Effector CD8-positive, alpha-beta T cell (primary cell): ENCODE data around the gene TCTN2.

Experiments used
- DNase-seq: peaks from one replicate; lab custom pipeline; 2025; lab: John Stamatoyannopoulos, UW

The TCTN2 gene

DNA sequence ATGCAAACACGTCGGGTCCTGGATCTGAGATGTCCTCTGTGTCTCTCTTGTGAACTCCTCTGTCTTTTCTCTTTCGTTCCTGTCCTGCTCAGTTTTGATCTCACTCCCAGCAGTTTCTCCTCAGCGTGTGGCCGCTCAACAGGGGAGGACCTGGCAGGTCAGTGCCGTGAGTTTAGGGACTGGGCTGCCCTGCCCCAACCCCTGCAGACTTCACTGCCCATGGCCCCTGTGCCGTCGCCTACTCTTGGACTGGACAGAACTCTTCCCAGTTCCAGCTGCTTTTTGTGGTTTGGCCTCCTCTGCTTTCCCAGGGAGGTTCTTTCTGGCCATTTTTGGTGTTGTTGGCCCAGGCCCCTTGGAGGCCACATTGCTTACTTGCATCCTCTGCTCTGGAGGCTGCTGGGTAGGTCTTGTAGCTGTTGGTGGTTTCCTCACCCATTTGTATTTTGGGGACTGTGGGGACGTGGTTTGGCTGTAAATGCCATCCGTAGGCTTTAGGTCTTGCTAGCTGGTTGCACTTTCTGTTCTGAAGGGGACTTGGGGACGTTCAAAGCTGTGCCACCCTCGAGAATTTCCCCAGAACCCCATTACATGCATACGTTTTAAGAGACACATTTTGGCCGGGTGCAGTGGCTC lies 71.1 kb downstream of the TCTN2 start:
- no peak for DNase-seq

DNA sequence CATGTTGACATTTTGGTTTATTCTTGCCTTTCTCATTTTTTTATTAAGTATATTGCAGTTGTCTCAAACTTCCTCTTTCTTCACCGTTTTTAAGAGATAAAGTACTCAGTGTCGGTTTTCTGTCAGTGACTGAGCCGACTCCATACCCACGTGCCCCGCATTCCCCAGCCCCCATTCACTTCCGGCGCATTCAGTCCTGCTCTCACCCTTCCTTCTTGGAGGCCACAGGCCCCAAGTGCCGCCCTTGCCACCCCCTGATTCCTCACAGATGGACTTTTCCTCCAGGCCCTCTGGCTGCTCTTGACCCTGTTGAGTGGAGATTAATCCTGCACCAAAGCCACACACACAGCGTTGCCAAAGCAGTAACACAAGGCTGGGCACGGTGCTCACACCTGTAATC lies 72.1 kb downstream of the TCTN2 start:
- no peak for DNase-seq

DNA sequence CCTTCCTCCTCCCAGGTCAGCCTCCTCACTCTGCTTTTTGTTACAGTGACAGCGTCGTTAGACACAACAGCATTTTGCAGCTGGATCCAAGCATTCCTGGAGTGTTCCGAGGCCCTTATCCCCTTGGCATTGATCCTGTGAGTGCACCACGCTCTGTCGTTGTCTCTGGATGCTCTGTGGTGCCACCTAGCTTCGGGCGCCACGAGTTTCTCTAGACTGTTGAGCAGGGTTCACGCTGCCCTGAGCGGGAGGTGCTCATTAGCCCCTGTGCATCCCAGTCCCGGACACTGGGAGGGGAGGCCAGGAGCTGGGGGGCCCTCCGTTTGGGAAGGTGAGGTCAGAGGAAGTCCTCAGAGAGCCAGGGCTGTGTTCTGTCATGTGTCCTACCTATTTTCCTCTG lies 73.9 kb downstream of the TCTN2 start:
- DNase-seq = no peak

DNA sequence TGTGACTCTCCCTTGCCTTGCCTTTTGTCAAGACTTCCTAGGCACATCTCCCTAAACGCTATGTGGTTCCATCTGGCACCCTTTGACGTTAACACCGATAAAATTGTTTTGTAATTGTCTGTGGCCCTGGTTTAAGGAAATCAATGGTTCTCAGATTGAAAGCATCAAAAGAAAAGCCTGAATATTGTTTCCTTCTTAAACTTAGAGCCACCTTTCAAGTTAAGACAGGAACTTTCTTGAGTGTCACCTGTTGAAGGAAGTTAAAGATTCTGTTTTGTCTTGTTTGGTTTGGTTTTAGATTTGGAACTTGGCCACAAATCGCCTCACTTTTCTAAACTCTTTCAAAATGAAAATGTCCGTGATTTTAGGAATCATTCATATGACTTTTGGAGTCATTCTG lies 76.4 kb downstream of the TCTN2 start:
- DNase-seq = no peak

DNA sequence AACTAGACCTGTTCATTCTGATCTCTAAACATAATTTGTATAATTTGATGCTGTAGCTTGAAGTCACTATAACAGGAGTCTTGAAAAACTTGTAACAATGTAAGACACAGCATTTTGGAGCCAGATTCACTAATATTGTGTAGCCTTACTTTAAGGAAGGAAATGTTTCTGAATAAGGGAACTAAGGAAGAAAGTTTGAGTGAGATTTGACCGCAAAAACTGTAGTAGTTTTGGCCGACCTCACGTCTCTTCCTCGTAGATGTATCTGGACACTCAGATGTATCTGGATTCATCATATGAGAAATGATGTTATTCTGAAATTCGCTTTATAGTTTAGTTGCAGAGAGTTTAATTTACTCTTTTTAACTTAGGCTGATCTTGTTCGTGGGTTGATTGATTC lies 77.2 kb downstream of the TCTN2 start:
- DNase-seq = no peak

DNA sequence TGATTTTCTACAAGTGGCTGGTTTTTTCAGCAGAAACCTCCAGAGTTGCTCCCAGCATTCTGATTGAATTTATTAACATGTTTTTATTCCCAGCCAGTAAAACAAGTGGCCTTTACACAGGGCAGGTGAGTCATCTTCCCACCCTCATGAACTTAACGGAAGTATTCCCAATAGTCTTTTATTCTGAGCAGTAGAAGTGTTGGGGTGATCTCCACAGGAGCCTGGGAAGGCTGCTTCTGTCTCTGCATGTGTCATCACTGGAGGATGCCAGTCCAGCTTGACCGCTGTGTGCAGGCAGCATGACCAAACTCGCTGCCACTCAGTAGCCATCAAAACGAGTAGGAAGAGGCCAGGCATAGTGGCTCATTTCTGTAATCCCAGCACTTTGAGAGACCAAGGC lies 77.7 kb downstream of the TCTN2 start:
- DNase-seq = no peak

DNA sequence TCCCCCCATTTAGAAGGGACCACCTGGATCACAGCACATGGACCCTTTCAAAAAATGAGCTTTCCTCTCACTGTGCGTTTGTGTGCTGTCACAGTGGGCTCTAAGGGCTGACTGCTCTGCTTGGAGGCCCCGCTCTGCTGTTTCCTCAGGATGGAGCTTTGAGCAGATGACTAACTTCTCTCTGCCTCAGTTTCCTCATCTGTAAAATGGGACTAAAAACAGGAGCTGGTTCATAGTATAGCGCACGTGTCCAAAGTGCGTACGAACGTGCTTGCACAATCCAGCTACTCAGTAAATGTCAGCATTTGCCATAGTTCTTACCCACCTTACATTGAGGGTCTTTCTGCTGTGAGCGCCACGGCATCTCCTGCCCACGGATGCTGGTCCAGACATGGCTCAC lies 78.4 kb downstream of the TCTN2 start:
- DNase-seq = no peak

DNA sequence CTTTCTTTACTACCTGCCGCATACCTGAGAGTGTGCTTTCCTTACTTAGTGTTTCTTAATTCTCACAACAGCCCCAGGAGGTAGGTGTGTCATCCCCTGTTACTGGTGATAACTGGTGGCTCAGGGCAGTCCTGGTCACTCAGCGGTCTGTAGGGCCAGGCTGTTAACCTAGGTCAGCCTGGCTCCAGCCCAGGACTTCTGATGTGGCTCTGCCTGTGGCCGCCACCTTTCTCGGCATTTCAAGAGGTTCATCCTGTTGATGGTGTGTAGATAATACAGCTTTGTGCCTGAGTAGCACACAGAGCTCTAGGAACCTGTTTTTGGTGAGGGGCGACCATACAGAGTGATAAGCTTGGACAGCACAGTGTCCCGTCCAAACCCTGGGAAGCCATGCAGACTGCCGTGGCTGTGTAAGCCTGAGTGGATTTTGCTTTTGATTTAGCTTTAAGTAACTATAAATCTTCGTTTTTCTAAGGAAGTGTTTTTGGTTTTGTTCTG lies 79.3 kb downstream of the TCTN2 start:
- DNase-seq = no peak

DNA sequence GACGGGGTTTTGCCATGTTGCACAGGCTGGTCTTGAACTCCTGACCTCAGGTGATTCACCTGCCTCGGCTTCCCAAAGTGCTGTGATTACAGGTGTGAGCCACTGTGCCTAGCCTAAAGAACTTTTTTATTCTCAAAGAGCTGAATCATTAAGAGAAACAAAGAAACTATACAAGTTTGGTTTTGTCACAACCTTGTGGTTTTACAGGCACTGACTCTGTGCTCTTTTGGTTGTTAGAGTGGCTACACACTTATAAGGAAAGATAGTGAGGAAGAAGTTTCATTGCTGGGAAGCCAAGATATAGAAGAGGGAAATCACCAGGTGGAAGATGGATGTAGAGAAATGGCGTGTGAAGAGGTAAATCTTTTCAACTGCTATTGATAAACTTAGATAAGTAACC lies 81.1 kb downstream of the TCTN2 start:
- DNase-seq = no peak

DNA sequence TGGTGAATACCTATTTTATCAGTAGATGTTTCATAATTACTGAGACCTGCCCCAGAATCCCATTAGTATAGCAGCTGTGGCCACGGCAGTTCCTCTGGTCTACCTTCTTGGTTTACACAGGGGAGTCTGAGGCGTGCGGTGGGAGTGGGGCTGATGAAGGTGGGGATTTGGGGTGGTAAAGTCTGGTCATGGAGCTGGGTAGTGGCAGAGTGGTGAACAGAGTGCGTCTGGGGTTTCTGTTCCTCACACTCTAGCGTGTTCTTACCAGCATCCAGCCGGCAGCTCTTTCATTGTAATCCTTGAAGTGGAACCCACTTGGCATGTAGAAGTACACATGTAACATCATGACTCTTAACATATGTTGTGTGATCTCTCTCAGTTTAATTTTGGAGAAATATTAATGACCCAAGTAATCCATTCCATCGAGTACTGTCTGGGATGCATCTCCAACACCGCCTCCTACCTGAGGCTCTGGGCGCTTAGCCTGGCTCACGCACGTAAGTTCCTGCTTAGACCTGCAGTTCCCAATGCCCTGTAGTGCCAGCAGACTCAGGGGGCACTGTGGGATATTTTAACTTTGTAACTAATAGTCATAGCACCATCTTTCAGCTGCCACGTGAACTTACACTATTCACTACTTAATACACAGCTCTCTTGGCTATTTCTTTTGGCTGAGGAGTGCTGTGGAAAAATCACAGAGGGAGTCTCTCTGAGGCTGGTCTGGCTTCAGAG lies 83.3 kb downstream of the TCTN2 start:
- no peak for DNase-seq

DNA sequence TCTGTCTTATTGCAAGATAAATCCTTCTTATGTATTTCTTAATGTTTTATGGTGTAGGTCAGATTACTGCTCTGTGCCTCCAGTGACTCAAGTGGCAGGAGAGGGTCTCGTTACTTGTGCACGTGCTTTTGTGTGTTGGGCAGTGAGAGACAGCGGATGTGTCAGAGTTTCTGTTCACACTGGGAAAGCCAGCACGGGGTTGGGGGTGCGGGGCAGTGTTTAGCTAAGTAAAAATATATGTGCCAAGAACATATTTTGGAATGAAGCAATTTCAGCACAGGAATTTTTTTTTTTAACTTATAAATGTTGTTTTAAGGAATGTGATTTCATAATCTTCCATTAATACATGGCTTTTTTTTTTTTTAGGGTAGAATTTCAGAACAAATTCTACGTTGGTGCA lies 86.6 kb downstream of the TCTN2 start:
- DNase-seq = no peak
